Upper lobe of left lung (tissue), 6 donors: ENCODE measurements around the gene HOXA1. TPM values are rescaled to one million over a fixed set of nuclear protein-coding genes. Genes with fewer than 3 reads are reported as not detected.

Experiments used
- ATAC-seq, 2 donors: fragments of 200-7000 bp; cut with Tn5 transposase; one replicate each; pipeline ENCODE4 v1.9.1; 2022; ENCODE audit warnings: mild to moderate bottlenecking in 2 of 2, moderate library complexity in 2 of 2; ENCODE audit not compliant: low FRiP score in 2 of 2
- DNase-seq, 2 donors: peaks; one replicate each; pipeline ENCODE4 v3.0.0-alpha.2; 2019 to 2020
- H3K27ac ChIP-seq, 4 donors: fragments of 200-600 bp; sonication (generic); one replicate each; pipeline ENCODE4 v1.5.1; 2016 to 2019
- H3K27me3 ChIP-seq, 4 donors: fragments of 200-600 bp; sonication (generic); one replicate each; pipeline ENCODE4 v1.5.1; 2017 to 2019
- H3K36me3 ChIP-seq, 4 donors: fragments of 200-600 bp; sonication (generic); one replicate each; pipeline ENCODE4 v1.5.1; 2016 to 2019
- H3K4me1 ChIP-seq, 4 donors: fragments of 200-600 bp; sonication (generic); one replicate each; pipeline ENCODE4 v1.5.1; 2018 to 2019
- H3K4me3 ChIP-seq, 4 donors: fragments of 200-600 bp; sonication (generic); one replicate each; pipeline ENCODE4 v1.5.1; 2017 to 2019; ENCODE audit warnings: mild to moderate bottlenecking in 2 of 4, moderate library complexity in 1 of 4
- H3K9me3 ChIP-seq, 4 donors: fragments of 200-600 bp; sonication (generic); one replicate each; pipeline ENCODE4 v1.5.1; 2018 to 2019
- EP300 ChIP-seq, 4 donors: sonication (generic); formaldehyde crosslinking; IDR thresholded peaks; one replicate each; pipeline ENCODE4 v1.5.1; 2017; ENCODE audit warnings: antibody characterized with exemption in 4 of 4, control low read depth in 2 of 4
- POLR2A ChIP-seq, 4 donors: fragments of 450-650 bp; IDR thresholded peaks; one replicate each; pipeline ENCODE4 v1.5.1; 2016 to 2017; ENCODE audit warnings: antibody characterized with exemption in 4 of 4, mild to moderate bottlenecking in 2 of 4
- POLR2AphosphoS5 ChIP-seq, 2 donors: sonication (generic); formaldehyde crosslinking; IDR thresholded peaks; one replicate each; pipeline ENCODE4 v1.5.1; 2017; ENCODE audit warnings: antibody characterized with exemption in 2 of 2
- WGBS, 2 donors: methylation state at CpG; one replicate each; pipeline ENCODE4 v1.1.5; 2017 to 2018; 5-methylcytosine and 5-hydroxymethylcytosine counted together
- total RNA-seq, 6 donors: library from RNA; depleted of rRNA in 4 of 6; stranded (reverse); fragments of >200 nt in 4 of 6; gene quantifications; one replicate each; pipeline versions ENCODE4 v1.1.0 to v1.2.1, GENCODE V29; 2016 to 2021
- TF ChIP-seq, protein P1 (sequence below), 6 experiments: fragments of 450-650 bp in 4 of 6; fragments of 200-600 bp in 2 of 6; sonication (generic) in 2 of 6; IDR thresholded peaks; one replicate each; pipeline ENCODE4 v1.5.1; 2016 to 2019; ENCODE audit warnings: antibody characterized with exemption in 6 of 6
- donor health status: DM: no; HTN: no; CAD: no; lungs with moderate emphysema.
- donor health status: DM: no; HTN: yes; CAD: no; lungs with severe emphysema.

The HOXA1 gene
- total RNA-seq, 6 donors from 2014 or later: 0.46 to 2.1 (median 0.64) TPM; not detected in 3

DNA sequence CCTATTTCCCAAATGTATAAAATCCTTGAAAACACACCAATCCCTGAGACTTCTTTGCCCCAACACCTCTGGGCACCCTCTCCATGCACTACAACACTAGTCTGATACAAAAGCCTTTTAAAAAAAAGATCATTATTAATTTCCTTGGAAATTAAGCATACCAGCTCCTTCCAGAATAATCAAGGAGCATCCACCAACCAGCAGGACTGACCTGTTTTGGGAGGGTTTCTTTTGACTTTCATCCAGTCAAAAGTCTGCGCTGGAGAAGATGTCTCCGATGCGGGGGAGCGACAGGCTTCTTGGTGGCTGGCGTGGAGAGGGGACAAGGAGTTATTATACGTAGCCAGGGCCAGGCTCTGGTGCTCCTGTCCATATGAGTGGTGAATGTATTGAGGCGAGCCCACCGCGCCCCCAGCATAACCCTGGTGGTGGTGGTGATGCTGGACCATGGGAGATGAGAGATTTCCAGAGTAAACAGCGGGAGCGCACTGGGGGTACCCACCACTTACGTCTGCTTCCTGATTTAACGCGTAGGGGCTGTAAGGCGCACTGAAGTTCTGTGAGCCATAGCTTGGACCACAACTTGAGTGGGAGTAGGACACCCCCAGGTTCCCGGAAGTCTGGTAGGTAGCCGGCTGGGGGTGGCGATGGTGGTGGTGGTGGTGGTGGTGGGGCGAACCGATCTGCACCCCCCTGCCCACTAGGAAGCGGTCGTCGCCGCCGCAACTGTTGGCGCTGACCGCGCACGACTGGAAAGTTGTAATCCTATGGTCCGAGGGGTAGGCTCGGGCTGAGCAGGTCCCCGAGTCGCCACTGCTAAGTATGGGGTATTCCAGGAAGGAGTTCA lies 527 bp downstream of the HOXA1 start:
- WGBS, 2 donors: 18 to 36% methylated on average over 19 to 33 of the region's 33 CpGs
- DNase-seq: peak in 1 of 2 donors; percentile 86

DNA sequence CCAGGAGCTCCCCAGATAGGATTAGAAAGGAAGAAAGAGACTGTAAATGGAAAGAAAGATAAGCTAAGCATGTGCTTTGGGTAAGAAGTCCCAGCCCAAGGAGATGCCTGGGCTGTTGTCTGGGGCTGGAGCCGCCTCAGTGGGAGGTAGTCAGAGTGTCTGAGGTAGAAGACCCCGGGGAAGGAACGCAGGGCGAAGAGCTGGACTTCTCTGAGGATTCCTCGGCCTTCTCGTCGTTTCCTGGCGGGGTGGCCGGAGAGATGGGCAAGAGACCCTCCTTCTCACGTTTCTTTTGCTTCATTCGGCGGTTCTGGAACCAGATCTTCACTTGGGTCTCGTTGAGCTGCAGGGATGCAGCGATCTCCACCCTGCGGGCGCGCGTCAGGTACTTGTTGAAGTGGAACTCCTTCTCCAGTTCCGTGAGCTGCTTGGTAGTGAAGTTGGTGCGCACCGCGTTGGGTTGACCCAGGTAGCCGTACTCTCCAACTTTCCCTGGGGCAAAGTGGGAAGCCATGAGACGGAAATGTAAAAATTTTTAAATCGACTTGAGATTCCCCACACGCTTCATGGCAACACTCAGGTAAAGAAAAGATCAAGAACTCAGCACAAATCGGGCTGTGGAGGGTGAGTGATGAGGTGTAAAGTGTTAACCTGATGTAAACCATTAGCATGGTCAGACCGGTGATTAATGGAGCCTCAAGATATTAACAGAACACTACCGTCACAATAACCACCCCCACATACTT lies 1.3 kb downstream of the HOXA1 start:
- no peaks in the 10 kb centered on the region for H3K36me3 ChIP-seq
- peaks cover 0 to 13% (median 4%) of the 10 kb centered on the region in 4 donors for H3K27me3 ChIP-seq
- no peak for TF ChIP-seq EP300 (IDR thresholded peaks at IDR 0.05)
- WGBS, 2 donors: 63 to 70% methylated on average over 28 to 29 of the region's 29 CpGs
- ATAC-seq (no peak), DNase-seq (peak in 1 of 2 donors; percentile 51)
- no peak overlapping the region for H3K4me3 ChIP-seq
- no peak overlapping the region for H3K27ac ChIP-seq
- no peaks in the 10 kb centered on the region for H3K9me3 ChIP-seq
- peaks cover 4 to 24% (median 11%) of the 10 kb centered on the region in 4 donors for H3K4me1 ChIP-seq

More for the DNA sequence above, 527 bp downstream of the HOXA1 start:
- Histone ChIP-seq H3K36me3 (no peaks in the 10 kb centered on the region), H3K4me3 (peak overlapping the region in 3 of 4 donors; percentile 80 to 93 (median 85)), H3K27ac (peak overlapping the region in 1 of 4 donors; percentile 94), H3K9me3 (no peaks in the 10 kb centered on the region), H3K27me3 (peaks cover 0 to 13% (median 4%) of the 10 kb centered on the region in 4 donors), H3K4me1 (peaks cover 4 to 24% (median 14%) of the 10 kb centered on the region in 4 donors)
- ATAC-seq: no peak
- TF ChIP-seq EP300 (IDR thresholded peaks at IDR 0.05) (no peak), POLR2AphosphoS5 (IDR thresholded peaks at IDR 0.05) (no peak), POLR2A (IDR thresholded peaks at IDR 0.05) (no peak)
- TF ChIP-seq, protein P1, sequence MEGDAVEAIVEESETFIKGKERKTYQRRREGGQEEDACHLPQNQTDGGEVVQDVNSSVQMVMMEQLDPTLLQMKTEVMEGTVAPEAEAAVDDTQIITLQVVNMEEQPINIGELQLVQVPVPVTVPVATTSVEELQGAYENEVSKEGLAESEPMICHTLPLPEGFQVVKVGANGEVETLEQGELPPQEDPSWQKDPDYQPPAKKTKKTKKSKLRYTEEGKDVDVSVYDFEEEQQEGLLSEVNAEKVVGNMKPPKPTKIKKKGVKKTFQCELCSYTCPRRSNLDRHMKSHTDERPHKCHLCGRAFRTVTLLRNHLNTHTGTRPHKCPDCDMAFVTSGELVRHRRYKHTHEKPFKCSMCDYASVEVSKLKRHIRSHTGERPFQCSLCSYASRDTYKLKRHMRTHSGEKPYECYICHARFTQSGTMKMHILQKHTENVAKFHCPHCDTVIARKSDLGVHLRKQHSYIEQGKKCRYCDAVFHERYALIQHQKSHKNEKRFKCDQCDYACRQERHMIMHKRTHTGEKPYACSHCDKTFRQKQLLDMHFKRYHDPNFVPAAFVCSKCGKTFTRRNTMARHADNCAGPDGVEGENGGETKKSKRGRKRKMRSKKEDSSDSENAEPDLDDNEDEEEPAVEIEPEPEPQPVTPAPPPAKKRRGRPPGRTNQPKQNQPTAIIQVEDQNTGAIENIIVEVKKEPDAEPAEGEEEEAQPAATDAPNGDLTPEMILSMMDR (IDR thresholded peaks at IDR 0.05): no peak

DNA sequence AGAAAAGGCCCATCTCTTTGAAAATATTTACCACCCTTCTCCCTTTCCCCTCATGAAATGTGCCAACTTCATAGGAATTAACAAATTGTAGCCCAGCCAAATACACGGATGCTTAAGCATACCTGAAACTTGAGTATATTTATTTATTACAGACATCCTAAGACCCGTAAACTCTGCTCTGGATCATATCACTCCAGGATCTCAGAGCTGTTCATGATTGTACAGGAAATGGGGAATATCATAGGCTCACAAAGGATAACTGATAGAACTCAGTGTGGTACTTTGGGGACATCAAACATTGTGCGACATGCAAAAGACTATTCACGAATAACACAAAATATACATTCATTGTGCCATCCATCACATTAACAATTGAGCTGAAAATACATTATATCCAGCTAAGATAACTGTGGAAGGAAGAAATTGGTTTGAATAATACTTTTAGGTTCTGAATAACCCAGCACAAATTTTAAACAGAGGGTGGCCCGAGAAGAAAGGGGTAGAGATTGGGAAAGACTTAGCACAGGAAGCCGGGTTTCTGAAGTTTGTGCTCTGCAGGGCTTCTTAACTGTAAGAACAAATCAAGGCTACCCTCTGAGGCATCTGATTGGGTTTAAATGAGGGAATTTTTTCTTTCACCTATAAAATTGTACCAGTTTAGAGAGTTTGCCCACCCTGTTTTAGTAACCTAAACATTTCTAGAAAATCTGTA lies 2.5 kb downstream of the HOXA1 start:
- peaks cover 4 to 24% (median 9%) of the 10 kb centered on the region in 4 donors for H3K4me1 ChIP-seq
- H3K27me3 ChIP-seq: peaks cover 0 to 13% (median 5%) of the 10 kb centered on the region in 4 donors
- H3K4me3 ChIP-seq: no peak overlapping the region
- DNase-seq (no peak), ATAC-seq (no peak)
- WGBS, 2 donors: 52 to 59% methylated on average over 6 of the region's 6 CpGs
- TF ChIP-seq POLR2AphosphoS5 (IDR thresholded peaks at IDR 0.05) (no peak), EP300 (IDR thresholded peaks at IDR 0.05) (no peak), POLR2A (IDR thresholded peaks at IDR 0.05) (no peak)
- TF ChIP-seq, protein P1 (IDR thresholded peaks at IDR 0.05): no peak
- no peaks in the 10 kb centered on the region for H3K36me3 ChIP-seq
- H3K27ac ChIP-seq: no peak overlapping the region
- peaks cover 0 to 2% (median 0%) of the 10 kb centered on the region in 4 donors for H3K9me3 ChIP-seq

DNA sequence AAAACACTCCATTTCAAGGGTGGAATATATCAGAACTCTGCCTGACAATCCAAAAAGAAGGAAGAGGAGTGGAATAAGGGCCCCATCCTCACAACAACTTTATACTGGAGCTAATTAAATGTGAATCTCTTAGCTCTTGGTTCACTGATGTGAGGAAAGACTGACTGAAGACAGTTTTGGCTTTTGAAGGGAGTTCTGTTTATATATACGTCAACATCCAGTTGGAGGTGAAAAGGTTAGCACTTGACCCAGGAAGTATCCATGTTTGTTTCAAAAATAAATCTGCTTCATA lies 3.0 kb downstream of the HOXA1 start:
- H3K27me3 ChIP-seq: peaks cover 0 to 13% (median 5%) of the 10 kb centered on the region in 4 donors
- no peak for ATAC-seq
- TF ChIP-seq, protein P1 (IDR thresholded peaks at IDR 0.05): no peak
- TF ChIP-seq POLR2A (IDR thresholded peaks at IDR 0.05): no peak
- TF ChIP-seq EP300 (IDR thresholded peaks at IDR 0.05): no peak
- no peak for TF ChIP-seq POLR2AphosphoS5 (IDR thresholded peaks at IDR 0.05)
- peaks cover 0 to 7% (median 0%) of the 10 kb centered on the region in 4 donors for H3K9me3 ChIP-seq
- no peak overlapping the region for H3K27ac ChIP-seq
- no peak overlapping the region for H3K4me3 ChIP-seq
- DNase-seq: no peak
- H3K36me3 ChIP-seq: no peaks in the 10 kb centered on the region
- 50 to 62% methylated on average over 1 of the region's 1 CpG for WGBS, 2 donors
- peaks cover 2 to 23% (median 5%) of the 10 kb centered on the region in 4 donors for H3K4me1 ChIP-seq
